GM12891 (cell line): ENCODE measurements around the gene PRKAB1.

Experiments
- POLR2A ChIP-seq: IDR thresholded peaks from 2 replicates; pipeline ENCODE4 v1.6.1; 2011; ENCODE audit warnings: low read depth, low read length, control low read depth
- POU2F2 ChIP-seq: IDR thresholded peaks from 2 replicates; pipeline ENCODE4 v1.6.1; 2011; ENCODE audit warnings: low read depth, mild to moderate bottlenecking, control low read depth, low read length, moderate library complexity
- TAF1 ChIP-seq: IDR thresholded peaks from 2 replicates; pipeline ENCODE4 v1.6.1; 2011; ENCODE audit warnings: low read depth, low read length, control low read depth

- TF ChIP-seq TAF1 (no peak), POLR2A (no peak), POU2F2 (no peak)
Observed at GRCh38 chr12:119634743-119635142, 33.2 kb upstream of the PRKAB1 start.
